Memory B cell (primary cell): ENCODE results near the gene SKAP2.

Experiments
- ATAC-seq: fragments of 150-1000 bp; cut with Tn5 transposase; 2 replicates; pipeline ENCODE4 v1.10.0; 2021; ENCODE audit warnings: low read depth, mild to moderate bottlenecking, moderate library complexity
- DNase-seq, 2 donors: peaks; one replicate each; pipeline ENCODE4 v3.0.0; 2022; ENCODE audit warnings: low spot score in 2 of 2
- H3K27ac Mint-ChIP-seq: one replicate; pipeline ENCODE4 v1.8.0; 2022; ENCODE audit warnings: mild to moderate bottlenecking, moderate library complexity, mixed read lengths
- H3K27me3 Mint-ChIP-seq: one replicate; pipeline ENCODE4 v1.8.0; 2022; ENCODE audit warnings: mixed read lengths
- H3K36me3 Mint-ChIP-seq: one replicate; pipeline ENCODE4 v1.8.0; 2022; ENCODE audit warnings: mild to moderate bottlenecking, mixed read lengths
- H3K4me1 Mint-ChIP-seq: one replicate; pipeline ENCODE4 v1.8.0; 2022; ENCODE audit warnings: mixed read lengths
- H3K4me3 Mint-ChIP-seq: one replicate; pipeline ENCODE4 v1.8.0; 2022; ENCODE audit warnings: mild to moderate bottlenecking, moderate library complexity, mixed read lengths
- H3K9me3 Mint-ChIP-seq: one replicate; pipeline ENCODE4 v1.8.0; 2022; ENCODE audit warnings: mixed read lengths

Gene SKAP2, protein sequence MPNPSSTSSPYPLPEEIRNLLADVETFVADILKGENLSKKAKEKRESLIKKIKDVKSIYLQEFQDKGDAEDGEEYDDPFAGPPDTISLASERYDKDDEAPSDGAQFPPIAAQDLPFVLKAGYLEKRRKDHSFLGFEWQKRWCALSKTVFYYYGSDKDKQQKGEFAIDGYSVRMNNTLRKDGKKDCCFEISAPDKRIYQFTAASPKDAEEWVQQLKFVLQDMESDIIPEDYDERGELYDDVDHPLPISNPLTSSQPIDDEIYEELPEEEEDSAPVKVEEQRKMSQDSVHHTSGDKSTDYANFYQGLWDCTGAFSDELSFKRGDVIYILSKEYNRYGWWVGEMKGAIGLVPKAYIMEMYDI

DNA sequence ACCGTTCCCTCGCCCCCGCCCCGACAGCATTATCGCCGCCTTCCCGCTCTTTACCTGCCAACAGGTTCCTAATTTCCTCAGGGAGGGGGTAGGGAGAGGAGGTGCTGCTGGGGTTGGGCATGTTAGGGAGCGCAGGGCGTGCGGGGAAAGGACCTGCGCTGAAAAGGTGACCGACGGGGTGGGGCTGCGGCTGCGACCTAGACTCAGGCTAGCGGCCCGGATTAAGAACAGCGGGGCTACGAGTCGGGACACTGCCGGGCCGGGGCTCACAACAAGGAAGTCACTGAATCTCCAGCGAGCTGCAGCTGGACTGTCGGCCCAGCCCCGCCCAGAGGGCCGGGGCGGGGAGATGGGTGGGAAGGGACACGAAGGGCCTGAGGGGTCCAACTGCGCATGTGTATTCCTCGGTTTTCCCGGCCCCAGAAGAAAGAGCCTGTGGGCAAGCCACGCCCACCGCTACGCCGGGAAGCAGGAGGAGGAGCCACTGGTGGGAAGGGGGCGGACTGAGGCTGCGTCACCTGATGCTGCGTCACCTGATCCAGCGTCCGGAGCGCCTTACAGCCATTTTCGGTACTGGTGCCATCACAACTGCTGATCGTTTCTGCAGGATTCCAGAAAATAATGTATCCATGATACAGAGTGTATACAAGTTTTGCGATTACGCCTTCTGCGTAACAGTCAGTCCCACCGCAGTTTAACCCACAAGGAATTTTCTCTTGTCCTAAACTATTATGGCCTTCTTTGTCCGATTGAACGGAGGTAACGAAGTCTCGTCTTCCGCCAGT is at the start of gene SKAP2:
TSS of gene SKAP2 (minus strand) at position 282 of the 785 bp plus-strand sequence. CDS start at position 121, 161 bp downstream.
- H3K27me3 Mint-ChIP-seq, result no peaks in the 10 kb centered on the region
- H3K27ac Mint-ChIP-seq, result peak within 1 kb of the TSS; percentile 99
- DNase-seq (peak; percentile 88 to 91), ATAC-seq (peak; percentile 85)
- H3K4me1 Mint-ChIP-seq, result peaks cover 16% of the 10 kb centered on the region
- peaks cover 2% of the 10 kb centered on the region for H3K36me3 Mint-ChIP-seq
- H3K4me3 Mint-ChIP-seq, result peak within 1 kb of the TSS; percentile 99
- H3K9me3 Mint-ChIP-seq, result no peaks in the 10 kb centered on the region

DNA sequence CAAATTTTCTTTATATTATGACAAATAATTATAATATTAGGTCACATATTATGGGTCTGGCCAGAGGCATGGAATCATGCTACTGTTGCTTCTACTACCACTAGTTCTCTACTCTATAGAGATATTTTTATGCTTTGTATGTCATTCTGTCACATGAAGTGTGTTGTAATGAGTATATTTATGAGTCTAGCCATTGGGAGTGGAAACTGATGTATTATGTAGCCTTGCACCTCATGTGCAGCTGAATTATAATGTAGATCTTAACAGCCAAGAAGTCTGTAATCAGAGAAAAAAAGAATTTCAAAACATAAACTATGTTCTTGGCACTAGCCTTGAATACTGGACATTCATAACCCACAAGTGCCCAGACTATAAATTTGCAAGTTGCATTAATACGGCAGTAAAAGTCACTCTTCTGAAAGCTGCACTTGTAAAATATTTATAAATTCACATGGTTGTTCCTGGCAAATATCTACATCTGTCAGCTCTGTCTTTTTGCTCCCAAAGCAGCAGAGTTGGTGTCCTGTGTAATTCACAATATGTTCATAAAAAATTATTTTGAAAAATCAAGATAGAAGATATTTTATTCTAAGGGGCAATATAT is 48.6 kb upstream of the SKAP2 start:
- no peaks in the 10 kb centered on the region for H3K4me1 Mint-ChIP-seq
- H3K27ac Mint-ChIP-seq, result no peak overlapping the region
- no peak overlapping the region for H3K4me3 Mint-ChIP-seq
- DNase-seq, result no peak
- H3K36me3 Mint-ChIP-seq, result no peaks in the 10 kb centered on the region
- ATAC-seq, result no peak
- H3K9me3 Mint-ChIP-seq, result no peaks in the 10 kb centered on the region
- no peaks in the 10 kb centered on the region for H3K27me3 Mint-ChIP-seq

GRCh38 chr7:26912338-26912737 is 47.9 kb upstream of the SKAP2 start:
- H3K27me3 Mint-ChIP-seq, result no peaks in the 10 kb centered on the region
- no peak overlapping the region for H3K4me3 Mint-ChIP-seq
- no peak for DNase-seq
- no peaks in the 10 kb centered on the region for H3K9me3 Mint-ChIP-seq
- H3K27ac Mint-ChIP-seq, result no peak overlapping the region
- ATAC-seq, result no peak
- no peaks in the 10 kb centered on the region for H3K4me1 Mint-ChIP-seq
- H3K36me3 Mint-ChIP-seq, result no peaks in the 10 kb centered on the region

GRCh38 chr7:26910221-26910620 is 45.8 kb upstream of the SKAP2 start:
- DNase-seq (no peak), ATAC-seq (no peak)
- H3K27ac Mint-ChIP-seq, result no peak overlapping the region
- no peaks in the 10 kb centered on the region for H3K9me3 Mint-ChIP-seq
- no peak overlapping the region for H3K4me3 Mint-ChIP-seq
- no peaks in the 10 kb centered on the region for H3K27me3 Mint-ChIP-seq
- H3K4me1 Mint-ChIP-seq, result no peaks in the 10 kb centered on the region
- H3K36me3 Mint-ChIP-seq, result no peaks in the 10 kb centered on the region

DNA sequence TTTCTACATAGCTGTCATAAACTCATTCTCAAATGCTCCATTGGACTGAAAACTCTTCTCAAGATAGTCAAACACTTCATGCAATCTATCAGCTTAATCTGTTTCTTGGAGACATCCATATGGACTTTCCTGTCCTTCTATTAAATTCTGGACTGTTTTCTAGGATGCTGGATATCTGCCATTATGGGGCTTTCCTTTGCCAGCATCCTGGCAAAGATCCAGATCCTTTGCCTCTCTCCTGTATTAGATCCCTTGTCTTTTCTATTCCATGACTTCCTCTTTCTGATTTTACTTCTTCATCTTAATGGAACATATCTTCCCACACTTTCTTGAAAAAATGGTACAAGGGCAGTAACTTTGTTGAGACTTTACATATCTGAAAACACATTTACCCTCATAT is 35.9 kb upstream of the SKAP2 start:
- DNase-seq (no peak), ATAC-seq (no peak)
- Mint-ChIP-seq H3K27me3 (peaks cover 12% of the 10 kb centered on the region), H3K27ac (no peak overlapping the region), H3K4me1 (no peaks in the 10 kb centered on the region), H3K4me3 (no peak overlapping the region), H3K9me3 (no peaks in the 10 kb centered on the region), H3K36me3 (no peaks in the 10 kb centered on the region)

DNA sequence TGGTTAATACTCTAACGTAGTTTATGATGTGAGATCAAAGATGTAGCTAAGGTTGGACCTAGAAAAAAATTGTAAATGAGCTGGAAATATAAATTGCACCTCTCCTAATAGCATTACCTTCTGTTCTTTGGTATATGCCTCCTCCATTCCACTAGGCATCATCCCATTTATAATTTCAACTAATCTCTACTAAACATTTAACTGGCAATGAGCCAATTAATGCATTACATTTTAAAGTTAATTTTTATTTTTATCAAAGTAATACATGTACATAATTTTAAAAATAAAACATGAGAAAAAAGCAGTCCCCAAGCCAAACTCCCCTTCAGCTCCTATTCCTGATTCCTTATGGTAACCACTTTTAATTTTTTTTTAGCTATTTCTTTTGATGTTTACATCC is 35.1 kb upstream of the SKAP2 start:
- H3K4me3 Mint-ChIP-seq, result no peak overlapping the region
- H3K4me1 Mint-ChIP-seq, result no peaks in the 10 kb centered on the region
- H3K9me3 Mint-ChIP-seq, result no peaks in the 10 kb centered on the region
- no peaks in the 10 kb centered on the region for H3K36me3 Mint-ChIP-seq
- H3K27me3 Mint-ChIP-seq, result peaks cover 12% of the 10 kb centered on the region
- no peak for ATAC-seq
- DNase-seq, result no peak
- H3K27ac Mint-ChIP-seq, result no peak overlapping the region

- Mint-ChIP-seq H3K4me3 (no peak overlapping the region), H3K4me1 (no peaks in the 10 kb centered on the region), H3K27me3 (peaks cover 12% of the 10 kb centered on the region), H3K27ac (no peak overlapping the region), H3K9me3 (no peaks in the 10 kb centered on the region), H3K36me3 (no peaks in the 10 kb centered on the region)
- DNase-seq (no peak), ATAC-seq (no peak)
These were observed 34.5 kb upstream of the SKAP2 start for GRCh38 chr7:26898891-26899290.

GRCh38 chr7:26897928-26898327 is 33.5 kb upstream of the SKAP2 start:
- no peaks in the 10 kb centered on the region for H3K9me3 Mint-ChIP-seq
- H3K36me3 Mint-ChIP-seq, result no peaks in the 10 kb centered on the region
- H3K4me3 Mint-ChIP-seq, result no peak overlapping the region
- DNase-seq (no peak), ATAC-seq (no peak)
- H3K4me1 Mint-ChIP-seq, result no peaks in the 10 kb centered on the region
- H3K27ac Mint-ChIP-seq, result no peak overlapping the region
- H3K27me3 Mint-ChIP-seq, result peaks cover 14% of the 10 kb centered on the region

- ATAC-seq (no peak), DNase-seq (no peak)
- no peaks in the 10 kb centered on the region for H3K9me3 Mint-ChIP-seq
- peaks cover 3% of the 10 kb centered on the region for H3K27me3 Mint-ChIP-seq
- peaks cover 3% of the 10 kb centered on the region for H3K4me1 Mint-ChIP-seq
- H3K27ac Mint-ChIP-seq, result no peak overlapping the region
- H3K4me3 Mint-ChIP-seq, result no peak overlapping the region
- no peaks in the 10 kb centered on the region for H3K36me3 Mint-ChIP-seq
These were observed 27.3 kb upstream of the SKAP2 start for GRCh38 chr7:26891400-26892350.

- DNase-seq (no peak), ATAC-seq (no peak)
- H3K36me3 Mint-ChIP-seq, result peaks cover 4% of the 10 kb centered on the region
- H3K27ac Mint-ChIP-seq, result no peak overlapping the region
- H3K4me3 Mint-ChIP-seq, result no peak overlapping the region
- no peaks in the 10 kb centered on the region for H3K4me1 Mint-ChIP-seq
- peaks cover 2% of the 10 kb centered on the region for H3K27me3 Mint-ChIP-seq
- peaks cover 17% of the 10 kb centered on the region for H3K9me3 Mint-ChIP-seq
These were observed 16.5 kb upstream of the SKAP2 start for GRCh38 chr7:26880852-26881251.

GRCh38 chr7:26879671-26880070 is 15.3 kb upstream of the SKAP2 start:
- ATAC-seq, result no peak
- no peak overlapping the region for H3K27ac Mint-ChIP-seq
- peaks cover 2% of the 10 kb centered on the region for H3K27me3 Mint-ChIP-seq
- H3K4me3 Mint-ChIP-seq, result no peak overlapping the region
- H3K4me1 Mint-ChIP-seq, result no peaks in the 10 kb centered on the region
- no peak for DNase-seq
- no peaks in the 10 kb centered on the region for H3K36me3 Mint-ChIP-seq
- peaks cover 13% of the 10 kb centered on the region for H3K9me3 Mint-ChIP-seq

DNA sequence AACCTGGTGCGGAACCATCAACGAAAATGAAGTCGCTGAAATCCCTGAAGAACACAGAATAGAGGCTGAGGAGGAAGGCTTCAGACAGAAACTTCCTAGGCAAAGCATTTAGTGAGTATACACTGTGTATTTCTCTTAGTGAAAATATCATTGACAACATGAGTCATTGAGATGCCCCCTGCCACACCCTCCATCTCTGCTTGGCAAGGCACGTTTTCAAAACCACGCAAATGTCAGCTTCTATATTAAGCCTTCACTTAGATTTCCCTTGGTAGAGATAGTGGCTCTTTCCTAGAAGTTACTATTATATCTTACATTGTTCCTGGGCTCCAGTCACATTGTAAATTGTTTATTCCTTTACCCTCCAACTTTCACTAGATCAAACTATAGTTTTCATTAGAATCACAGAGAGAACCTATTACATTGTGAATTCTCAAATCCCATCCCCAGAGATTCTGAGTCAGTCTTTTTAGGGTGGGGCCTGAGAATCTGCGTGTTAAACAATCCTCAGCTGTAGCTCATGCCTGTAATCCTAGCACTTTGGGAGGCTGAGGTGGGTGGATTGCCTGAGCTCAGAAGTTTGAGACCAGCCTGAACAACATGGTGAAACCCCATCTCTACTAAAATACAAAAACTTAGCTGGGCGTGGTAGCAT is 4.6 kb upstream of the SKAP2 start:
- no peaks in the 10 kb centered on the region for H3K27me3 Mint-ChIP-seq
- ATAC-seq (no peak), DNase-seq (no peak)
- no peaks in the 10 kb centered on the region for H3K9me3 Mint-ChIP-seq
- peaks cover 5% of the 10 kb centered on the region for H3K4me1 Mint-ChIP-seq
- no peak overlapping the region for H3K4me3 Mint-ChIP-seq
- H3K36me3 Mint-ChIP-seq, result peaks cover 4% of the 10 kb centered on the region
- H3K27ac Mint-ChIP-seq, result no peak overlapping the region

DNA sequence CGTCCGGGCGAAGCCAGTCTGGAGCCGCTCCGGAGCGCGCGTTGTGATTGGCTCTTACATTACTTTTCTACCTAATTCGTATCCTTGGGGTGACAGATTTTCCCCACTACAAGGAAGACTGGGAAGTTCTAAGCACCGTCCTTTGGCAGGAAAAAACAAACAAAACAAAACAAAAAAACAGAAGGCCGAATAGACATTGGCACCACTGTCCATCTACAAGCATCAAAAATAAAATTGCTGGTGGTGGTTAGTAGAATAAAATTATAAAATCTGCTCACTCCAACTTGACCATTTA is 651 bp upstream of the SKAP2 start:
- H3K4me3 Mint-ChIP-seq, result peak overlapping the region; percentile 99
- peak overlapping the region; percentile 99 for H3K27ac Mint-ChIP-seq
- peak; percentile 28 for ATAC-seq
- DNase-seq, result no peak
- no peaks in the 10 kb centered on the region for H3K9me3 Mint-ChIP-seq
- peaks cover 2% of the 10 kb centered on the region for H3K36me3 Mint-ChIP-seq
- H3K4me1 Mint-ChIP-seq, result peaks cover 16% of the 10 kb centered on the region
- no peaks in the 10 kb centered on the region for H3K27me3 Mint-ChIP-seq
